ENCODE data around the gene NAP1L1.
A peak's percentile ranks its signal among the peaks of the same experiment; 100 is the strongest.

The NAP1L1 gene

GRCh38 chr12:76037130-76038103 is 47.1 kb downstream of the NAP1L1 start:
- DNase-seq: peak; percentile 46

- no peak for DNase-seq
Measured at GRCh38 chr12:76035045-76035444, 49.4 kb downstream of the NAP1L1 start.

DNA sequence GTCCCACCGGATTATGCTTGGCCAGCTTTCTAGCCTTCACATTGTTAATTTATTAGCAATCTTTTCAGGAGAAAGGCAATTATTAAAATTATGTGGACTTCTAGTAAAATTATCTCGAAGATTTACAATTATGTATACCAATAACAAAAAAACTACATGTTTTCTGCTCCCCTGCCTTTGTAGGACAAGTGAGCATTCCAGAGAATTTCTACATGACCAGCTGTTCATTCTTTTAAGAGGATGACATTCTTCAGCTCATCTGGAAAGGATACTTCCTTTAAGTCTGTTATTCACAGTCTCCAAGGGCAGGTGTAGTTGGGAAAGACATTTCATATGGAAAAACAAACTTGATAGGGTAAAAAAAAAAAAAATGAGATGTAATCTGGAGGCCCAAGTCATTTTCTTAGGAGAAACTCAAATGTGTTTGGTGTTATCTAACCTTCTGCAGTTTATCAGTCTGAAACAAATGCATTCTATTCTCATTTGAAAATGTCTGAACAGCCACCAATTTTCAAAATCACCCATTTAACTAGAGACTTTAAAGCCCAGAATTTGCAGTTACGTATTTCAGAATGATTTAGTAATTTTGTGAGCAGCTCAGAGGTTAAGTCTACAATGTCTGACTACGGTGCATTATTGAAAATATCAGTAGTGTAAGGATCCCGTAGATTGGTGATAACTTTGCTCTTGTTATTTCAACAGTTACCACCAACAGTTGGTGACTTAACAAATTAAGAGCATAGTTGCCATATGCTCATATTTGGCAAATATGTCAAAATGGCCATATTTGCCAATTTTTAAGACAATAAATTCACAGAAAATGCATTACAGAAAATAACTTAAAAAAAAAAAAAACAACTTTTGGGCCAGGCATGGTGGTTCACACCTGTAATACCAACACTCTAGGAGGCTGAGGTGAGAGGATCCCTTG is 51.1 kb downstream of the NAP1L1 start:
- DNase-seq: no peak

DNA sequence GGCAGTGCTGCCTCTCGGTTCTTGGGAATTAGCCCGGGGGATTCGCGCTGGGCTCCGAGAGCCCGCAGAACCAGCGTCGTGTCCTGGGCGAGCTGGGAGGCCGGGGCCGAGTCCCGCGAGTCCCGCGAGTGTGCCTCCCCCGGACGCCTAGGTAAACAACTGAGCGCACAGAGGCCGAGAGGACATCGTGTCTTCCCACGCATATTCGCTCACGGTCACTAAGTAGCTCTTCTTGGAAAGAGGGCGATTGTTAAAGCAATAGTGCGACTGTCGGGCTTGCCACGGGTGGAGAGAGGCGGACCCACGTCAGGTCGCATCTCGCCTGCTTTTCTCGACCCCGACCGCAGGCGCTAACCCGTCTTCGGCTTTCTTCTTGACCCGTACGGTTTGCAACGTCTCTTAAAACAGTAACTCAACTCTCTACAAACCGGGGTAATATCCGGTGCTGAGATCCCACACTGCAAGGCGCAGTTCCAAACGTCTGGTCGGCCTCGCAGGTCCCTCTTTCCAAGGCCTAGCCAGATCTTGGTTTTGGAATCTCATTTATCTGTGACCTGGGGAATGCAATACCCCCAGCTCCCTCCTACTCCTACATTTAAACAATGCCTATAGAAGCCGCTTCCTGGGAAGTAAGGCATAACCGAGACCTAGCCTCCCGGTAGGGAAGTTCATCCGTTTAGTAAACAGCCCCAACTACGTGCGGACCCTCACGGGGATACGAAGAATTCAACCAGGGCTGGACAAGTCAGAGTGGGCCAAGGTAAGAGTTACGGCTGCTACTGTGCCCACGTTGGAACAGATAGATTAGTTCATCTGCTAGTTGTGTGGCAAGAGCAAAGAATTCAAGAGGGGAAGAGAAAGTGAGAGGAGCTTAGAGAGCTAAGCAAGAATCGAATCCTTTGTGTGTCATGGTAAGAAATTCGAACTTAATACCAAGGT is 52.2 kb downstream of the NAP1L1 start:
- peak; percentile 28 for DNase-seq

DNA sequence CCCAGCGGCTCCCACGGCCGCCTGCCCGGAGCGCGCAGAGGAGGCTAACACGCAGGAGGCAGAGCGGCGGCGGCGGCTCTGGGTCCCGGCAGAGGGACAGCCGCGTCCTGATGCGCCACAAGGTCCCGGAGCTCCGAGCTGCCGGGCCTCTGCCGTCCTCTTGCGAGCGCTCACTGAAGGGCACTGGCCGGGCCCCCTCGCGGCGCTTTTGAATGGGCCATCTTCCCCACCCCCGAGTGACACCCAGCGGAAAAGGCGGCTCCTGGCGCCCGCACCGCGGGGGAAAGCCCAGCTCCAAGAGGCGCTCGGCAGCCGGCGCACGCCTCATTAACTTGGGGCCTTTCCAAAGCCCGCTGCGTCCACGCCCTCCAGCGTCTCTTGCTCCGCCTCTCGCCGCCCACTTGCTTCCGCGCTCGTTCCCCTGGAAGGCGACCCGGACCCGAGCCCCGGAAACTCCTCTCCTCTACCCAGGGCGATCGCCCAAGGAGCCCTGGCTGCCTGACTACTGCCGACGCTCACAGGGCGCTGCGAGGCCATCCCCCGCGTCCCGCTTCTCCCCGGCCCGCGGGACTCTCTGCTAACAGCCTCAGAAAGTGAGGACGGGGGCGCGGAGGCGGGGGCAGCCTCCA is 53.0 kb downstream of the NAP1L1 start, which contains the start of gene PHLDA1:
TSS of gene PHLDA1 (minus strand) at position 363 of the 629 bp plus-strand sequence.
- peak; percentile 30 for DNase-seq

DNA sequence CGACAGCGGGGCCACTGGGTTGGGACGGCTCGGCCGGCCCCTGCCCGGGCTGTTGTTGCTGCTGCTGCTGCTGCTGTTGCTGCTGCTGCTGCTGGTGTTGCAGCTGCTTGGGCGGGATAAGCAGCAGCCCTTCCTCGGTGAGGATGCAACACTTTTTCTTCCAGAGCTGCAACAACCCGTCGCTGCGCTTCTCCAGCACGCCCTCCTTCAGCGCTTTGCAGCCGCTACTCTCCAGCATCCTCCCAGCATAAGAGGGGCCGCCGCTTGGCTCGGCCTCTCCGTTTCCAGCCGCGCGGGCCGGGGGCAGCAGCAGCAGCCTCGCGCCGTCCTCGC is 53.4 kb downstream of the NAP1L1 start:
- no peak for DNase-seq

DNA sequence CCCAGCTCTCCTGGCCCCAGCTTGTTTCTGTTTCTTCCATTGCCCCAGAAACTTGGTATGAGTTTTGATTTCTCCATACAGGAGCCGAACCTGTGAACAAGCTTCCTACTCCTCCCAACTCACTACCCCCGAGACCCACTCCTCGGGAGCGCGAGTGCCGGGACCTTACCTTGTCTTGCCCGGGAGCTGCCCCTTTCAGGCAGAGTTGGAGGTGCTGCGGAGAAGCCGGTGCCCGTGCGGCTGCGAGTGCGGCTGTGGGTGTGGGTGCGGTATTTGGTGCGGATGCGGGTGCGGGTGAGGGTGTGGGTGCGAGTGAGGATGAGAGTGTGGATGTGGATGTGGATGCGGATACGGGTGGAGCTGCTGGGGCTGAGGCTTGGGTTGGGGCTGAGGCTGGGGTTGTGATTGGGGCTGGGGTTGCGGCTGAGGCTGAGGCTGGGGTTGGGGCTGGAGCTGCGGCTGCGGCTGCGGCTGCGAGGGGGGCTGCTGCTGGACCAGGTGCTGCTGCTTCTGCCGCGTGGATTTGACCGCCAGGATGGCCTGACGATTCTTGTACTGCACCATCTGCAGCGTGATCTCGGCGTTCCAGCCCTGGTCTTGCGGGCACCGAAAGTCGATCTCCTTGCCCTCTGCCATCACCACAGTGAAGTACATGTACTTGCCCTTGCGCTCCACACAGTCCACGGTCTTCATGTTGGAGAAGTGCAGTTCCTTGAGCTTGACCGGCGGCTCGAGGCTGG is 54.0 kb downstream of the NAP1L1 start:
- no peak for DNase-seq

- DNase-seq: no peak
Measured at GRCh38 chr12:76029982-76030340, 54.5 kb downstream of the NAP1L1 start.

DNA sequence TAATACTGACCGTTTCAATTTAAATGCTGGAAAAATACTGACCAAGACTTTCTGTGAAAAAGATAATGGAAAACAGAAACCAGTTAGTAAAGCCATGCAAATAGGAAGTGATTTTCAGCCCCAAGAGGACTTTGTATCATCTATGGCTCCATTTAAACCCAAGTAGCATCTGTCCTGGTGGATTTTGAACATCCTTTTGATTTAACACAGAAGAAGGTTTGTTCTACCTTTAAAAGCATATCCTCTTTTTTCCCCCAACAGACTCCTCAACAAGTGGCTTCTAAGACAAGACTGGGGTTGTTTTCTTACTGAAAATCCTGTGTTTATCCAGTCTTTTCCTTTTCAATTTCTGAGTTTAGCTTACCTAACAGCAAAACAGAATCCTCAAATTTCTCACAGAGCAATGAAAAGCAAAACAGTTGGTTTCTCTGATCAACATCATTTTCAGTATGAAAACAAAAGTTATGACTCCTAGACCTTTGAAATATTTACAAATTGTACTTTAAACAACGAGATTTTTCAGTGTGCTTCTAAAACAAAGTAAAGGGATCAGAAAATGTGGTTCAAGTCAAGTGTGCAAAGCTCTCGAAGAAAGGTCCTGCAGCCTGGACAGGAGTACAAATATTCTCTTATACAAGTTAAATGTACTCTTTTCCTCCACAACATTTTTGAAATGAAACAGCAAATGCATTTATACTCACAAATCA is 55.8 kb downstream of the NAP1L1 start:
- DNase-seq: no peak

DNA sequence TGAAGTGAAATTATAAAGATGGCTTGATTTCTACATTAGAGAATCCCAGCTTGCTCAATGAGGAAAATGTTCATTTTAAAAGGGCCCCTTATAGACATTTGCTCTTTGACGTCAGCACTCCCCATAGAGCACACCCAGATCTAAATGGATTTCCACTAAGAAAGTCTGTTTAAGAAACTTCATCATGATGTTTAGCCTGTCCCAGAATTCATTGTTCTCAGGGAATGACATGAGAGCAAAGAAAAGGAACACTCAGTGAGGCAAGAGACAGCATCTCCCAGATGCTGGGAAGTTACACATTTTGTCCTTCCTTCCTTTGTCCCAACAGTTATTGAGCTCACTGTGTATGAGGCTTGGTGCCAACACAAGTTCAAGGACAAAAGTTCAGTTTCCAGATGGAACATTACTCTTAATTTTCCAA is 57.8 kb downstream of the NAP1L1 start:
- no peak for DNase-seq

DNA sequence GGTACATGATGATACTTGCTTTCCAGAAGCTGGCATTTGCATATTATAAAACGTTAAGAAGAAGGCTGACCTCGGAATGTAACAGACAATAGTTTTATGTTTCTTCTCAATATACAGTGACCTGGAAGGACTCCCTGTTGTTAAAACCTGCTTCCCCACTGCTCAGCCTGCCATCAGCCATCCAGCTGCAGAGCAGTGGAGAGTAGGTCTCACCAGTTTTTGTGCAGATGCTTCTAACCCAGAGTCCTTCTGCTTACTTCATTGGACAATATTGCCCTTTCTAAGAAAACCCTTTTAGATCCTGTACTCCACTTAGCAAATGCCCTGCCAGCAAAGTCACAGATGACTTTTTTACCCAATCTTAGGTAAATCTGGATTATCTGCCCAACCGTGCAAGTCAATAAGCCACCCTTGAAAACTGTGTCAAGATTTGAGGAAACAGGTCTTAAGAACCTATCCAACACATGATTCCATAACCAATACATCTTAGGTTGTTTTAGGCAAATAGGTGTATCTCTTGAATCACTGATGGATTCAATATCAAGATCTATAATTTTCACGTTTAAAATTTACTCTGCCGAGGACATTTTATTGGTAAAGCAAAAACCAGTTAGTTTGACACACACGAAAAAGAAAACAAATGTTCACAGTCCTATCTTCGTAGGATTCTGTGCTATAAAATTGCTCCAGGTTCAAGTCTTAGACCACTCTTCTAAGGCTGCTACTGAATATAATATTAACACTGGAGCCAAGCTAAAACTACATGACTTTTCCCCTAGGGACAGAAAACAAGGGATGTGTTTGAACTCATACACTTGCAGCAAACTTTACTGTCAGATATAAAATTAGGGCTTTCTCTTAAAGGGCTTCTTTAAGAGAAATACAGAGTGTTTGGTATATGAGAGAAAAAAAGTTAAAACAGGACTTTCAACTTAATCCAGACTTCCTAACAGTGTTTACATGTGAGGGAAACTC is 58.6 kb downstream of the NAP1L1 start:
- no peak for DNase-seq

DNA sequence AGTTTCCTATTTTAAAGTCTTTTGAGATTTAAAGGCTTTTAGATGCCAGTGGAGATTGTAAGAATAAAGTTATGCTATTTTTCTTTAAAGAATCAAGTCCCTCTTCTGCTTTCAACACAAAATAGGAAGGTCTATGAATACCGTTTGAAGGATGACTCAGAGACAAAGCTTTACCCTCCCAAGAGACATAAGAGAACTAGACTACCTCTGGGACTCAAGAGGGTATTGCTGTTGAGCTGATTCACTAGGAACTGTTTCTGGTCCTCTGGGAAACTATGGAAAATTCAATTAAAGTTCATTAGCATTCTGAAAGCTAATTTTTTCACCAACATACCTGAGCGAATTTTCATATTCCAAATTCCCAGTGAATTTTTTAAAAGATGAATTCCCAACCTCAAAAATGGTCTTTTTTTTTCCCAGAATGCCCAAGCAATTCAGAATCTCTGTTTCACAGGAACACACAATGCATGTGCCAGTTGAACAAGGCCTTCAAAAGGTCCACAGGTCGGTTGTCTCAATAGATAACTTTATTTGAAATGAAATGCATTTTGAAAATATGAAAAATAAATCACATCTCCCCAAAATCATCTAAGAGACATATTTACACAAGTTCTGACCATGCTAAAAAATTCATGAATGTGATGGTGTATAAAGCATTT is 59.4 kb downstream of the NAP1L1 start:
- DNase-seq: no peak

GRCh38 chr12:76024102-76024781 is 60.2 kb downstream of the NAP1L1 start:
- no peak for DNase-seq

DNA sequence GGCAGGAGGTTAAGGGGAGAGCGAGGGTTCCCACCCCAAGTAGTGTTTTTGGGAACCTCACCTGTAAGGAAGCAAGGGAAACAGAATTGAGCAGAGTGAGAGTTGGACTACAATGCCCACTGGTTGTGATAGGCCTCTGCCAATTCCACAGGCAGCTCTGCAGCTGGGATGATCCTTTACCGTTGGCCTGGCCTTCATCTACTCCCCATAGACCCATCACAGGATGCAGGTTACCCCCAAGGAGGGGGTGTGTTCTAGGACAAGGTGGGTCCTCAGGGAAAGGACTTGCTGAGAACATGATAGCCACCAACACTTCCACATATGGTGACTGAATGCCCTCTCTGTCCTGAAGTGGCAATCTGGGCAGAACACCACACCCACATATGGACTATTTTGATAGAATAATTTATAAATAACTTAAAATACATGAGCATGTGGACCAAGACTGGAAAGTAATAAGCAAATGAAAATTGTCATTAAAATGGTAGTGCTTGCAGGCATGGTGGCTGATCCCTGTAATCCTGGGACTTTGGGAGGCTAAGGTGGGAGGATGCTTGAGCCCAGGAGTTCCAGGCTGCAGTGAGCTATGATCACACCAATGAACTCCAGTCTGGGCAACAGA is 61.3 kb downstream of the NAP1L1 start:
- DNase-seq: no peak

- DNase-seq: no peak
Measured at GRCh38 chr12:76022506-76022905, 62.0 kb downstream of the NAP1L1 start.

GRCh38 chr12:76020731-76021672 is 63.5 kb downstream of the NAP1L1 start:
- peak; percentile 45 for DNase-seq

Measured in SIG-M5 (cell line).